Endometrial microvascular endothelial cells (primary cell): ENCODE data around the gene SEMA3C. TPM values are rescaled to one million over a fixed set of nuclear protein-coding genes. Genes with fewer than 3 reads are reported as not detected.

Source experiments
- in situ Hi-C: cut with HindIII; loops from 2 replicates; pipeline ENCODE4 v1.10.0; 2017; ENCODE audit warnings: low sequenced_read_pairs, low pct_unique_long_range_greater_than_20kb; ENCODE audit errors: inconsistent ontology term
- total RNA-seq: library from RNA; depleted of rRNA; stranded (reverse); fragments of >200 nt; gene quantifications from one replicate; pipeline ENCODE4 v1.2.3, GENCODE V29; 2015; ENCODE audit errors: inconsistent ontology term

Gene SEMA3C
- total RNA-seq, 1 donor from 2014 or later: 4.3 TPM

DNA sequence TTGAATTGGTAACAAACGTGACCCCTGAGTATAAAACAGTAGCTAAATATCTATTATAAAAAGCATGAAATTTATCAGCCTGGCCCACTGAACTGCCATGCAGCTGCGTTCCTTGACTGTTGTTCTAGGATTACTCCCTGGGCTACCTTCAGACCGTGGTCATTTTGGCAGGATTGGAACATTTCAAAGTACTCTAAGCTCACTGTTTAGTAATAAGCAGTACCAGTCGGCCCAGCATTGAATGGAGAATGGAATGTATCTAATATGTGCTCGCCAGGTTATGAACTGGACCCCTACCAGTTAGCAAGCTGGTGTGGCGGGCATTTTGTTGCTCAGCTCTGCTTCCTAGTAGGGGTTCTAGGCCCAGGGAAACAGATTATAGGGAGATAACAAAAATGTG is 112.2 kb downstream of the SEMA3C start:
- in situ Hi-C loops: no loop called here

DNA sequence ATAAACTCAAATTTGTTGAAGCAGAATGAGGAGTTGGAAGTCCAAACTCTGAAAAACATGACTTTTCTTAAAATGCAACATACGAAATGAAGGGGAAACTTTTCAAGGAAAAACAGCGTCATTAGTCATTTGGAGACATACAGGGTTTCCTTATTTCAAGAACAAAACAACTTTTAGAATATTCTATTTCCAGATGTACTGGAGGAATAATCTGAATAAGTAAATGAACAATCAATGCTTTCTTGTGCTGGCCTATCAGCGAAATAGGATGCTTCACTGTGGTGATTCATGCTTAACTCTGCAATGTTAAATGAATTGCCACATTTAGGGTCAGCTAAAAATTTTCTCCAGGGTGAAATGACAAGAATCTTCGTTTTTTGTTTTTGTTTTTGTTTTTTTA is 114.3 kb downstream of the SEMA3C start:
- in situ Hi-C loops: no loop called here

DNA sequence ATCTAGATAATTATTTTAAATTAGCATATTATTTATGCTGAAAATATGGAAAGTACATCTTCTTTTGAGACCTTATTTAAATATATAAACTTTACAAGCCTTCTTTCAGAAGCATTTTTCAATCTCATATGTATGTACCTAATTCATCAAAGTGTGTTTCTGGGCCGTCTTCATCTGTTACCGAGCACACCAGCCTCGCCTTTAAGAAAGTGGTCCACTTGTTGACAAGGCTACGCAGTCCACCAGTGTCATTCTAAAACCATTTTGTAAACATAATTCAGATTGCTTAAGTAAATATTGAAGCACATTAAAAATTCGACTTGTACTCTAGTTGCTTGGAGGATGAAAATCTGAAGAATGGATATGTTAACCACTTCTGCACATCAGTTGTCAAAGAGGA is 116.3 kb downstream of the SEMA3C start:
- in situ Hi-C loops: no loop called here

DNA sequence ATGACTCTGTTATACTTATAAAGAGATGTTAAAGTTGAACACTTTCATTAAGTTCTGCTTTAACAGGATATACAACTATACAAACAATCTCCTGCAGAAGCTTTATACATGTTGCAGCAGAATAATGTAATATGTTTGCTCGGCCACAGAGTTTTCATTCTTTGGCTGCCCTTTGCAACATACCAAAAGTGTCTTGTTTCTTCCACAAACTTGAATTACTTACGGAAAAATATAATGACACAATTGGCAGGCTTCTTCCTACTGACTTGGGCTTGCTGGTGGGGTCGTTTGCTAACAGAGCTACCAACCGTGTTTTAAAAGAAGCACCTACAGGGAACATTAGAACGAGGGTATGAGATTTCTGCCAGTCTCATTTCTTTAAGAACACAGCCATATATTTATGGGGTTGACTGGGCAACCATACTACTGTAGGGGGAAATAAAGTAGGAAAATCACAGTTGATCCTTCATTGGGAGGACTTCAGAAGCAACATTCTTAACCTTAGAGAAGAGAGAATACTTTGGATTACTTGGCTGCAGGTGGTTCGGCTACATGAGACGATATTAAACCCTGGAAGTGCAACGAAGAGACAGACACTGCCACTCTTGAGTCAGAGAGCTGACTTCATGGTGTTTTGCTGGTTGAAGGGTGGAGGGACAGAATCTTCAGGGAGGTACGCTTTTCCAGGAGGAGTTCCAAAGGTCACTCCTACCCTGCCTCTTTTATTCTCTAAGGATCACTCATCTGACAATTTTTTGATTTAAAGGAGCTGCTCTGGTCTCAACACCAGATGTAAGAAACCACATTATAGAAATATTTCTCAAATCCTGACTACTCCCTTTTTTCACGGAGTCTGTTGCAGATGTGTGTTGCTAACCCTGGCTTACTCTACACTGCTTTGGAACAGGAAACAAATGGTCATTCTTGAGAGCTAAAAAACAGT is 123.9 kb downstream of the SEMA3C start:
- in situ Hi-C loops: no loop called here

DNA sequence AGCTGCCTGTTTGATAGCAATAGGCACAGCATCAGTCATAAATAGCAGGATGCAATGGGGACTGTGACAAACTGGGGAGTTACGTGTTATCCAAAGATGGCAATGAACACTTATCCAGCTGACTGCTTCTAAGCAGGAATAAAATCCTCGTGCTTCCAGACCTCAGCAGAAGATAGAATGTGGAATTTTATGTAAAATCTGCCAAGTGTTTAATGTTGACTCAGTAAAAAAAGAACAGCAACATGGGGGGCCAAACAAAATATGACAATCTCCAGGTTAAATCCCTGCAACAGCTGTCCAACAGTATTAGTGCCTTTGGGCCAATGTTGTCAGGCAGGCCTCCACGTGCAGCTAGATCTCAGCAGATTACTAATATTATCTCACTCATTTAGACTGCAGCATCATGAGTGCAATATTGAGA is 127.3 kb downstream of the SEMA3C start:
- in situ Hi-C loops: no loop called here

DNA sequence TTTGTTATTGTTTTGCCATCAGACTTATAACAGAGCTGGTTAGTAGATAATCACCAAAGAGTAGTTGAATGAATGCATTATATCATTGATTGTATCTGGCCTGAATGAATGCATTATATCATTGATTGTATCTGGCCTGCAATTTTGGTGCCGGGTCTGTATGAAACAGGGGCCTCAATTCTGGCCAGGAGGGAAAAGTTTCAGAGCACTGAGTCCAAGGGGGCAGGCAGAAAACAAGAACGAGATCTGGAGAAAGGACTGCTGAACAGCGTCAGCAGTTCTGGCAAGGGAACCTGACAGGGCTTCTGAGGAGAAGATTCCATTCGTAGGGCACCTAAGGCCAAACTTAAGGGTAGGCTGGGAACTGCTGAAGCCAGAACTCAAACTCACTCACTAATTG is 128.0 kb downstream of the SEMA3C start:
- in situ Hi-C loops: no loop called here

DNA sequence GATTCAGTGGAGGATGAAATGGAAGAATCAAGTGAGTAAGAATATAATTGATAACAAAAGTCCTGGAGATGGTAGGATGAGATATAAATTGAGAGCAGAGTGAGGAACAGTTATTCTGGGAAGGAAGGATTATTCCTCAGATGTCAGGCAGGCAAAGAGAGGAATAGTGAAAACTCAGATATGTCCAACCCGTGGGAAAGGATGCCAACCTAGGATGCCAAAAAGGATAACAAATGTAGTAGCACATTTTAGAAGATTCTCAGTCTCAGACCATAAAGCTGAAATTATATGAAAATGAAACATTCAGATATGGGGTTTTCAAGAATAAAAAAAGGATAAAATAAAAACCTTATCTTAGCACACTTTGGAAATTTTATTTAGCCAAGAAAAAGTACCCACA is 131.1 kb downstream of the SEMA3C start:
- in situ Hi-C loops: no loop called here

DNA sequence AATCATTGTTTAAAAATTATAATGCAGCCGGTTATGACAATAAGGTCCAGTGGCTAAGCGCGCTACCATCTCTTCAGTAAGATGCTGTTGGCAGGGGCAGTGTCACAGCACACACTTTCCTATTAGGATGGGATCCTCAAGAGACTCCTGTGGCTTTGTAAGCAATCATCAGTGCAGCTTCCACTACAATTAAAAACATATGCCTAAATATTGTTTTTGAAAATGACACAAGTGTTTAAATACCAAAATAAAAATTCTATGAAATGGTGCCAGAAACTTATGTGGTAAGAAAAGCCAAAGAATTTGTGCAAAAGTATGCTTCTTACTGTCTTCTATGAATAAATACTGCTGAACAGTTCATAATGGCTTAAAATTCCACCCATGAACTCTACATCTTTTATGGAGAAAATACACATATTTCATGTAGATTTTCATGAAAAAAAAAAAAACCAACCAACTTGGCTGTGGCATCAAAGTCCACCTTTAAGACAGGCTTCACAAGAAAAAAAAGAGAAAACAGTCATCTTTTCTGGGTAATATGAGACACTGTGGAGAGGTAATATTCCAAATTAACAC is 132.8 kb downstream of the SEMA3C start:
- in situ Hi-C loops: no loop called here

DNA sequence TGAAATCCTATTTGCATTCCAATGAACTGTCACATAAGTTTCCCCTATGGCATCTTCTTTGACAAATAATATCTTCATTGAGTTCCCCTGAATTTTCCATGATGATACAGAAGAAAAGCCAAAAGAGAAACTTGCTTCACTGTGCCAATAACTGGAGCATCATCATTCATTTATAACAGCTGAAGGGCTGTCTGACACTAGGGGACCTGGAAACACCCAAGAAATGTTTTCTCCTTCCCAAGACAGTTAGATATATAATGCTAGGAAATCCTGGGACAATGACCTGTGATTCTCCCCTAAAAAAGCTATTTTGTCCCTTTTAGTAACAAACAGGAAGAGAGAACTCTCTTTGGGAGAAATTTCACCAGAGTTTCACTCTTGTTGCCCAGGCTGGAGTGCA is 133.6 kb downstream of the SEMA3C start:
- in situ Hi-C loops: no loop called here

DNA sequence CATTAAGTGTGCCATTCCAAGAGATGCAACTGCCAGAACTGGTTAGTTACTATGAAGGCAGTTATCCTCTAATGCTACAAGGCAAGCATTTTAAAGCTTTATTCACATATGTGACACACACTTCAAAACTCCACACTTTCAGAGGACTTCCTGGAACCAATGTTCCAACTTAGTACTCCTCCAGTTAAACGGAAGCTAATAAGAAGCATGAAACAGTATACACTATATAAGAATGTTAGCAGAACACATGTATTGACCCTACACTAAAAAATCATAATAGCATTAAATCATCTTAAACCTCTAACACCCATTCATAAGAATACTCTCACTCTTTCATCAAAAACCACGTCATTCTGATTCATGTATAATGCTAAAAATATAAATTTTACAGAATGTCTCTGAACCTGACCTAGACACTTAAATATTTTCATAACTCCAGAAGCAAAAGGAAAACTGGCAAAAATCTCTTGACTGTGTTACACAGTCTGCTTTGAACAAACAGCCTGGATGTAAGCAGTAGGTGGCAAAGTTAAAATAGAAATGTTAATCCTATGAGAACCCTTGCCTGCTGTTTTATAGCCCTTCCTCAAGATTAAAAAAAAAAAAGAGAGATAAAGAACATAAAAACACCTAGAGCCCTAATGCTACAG is 135.0 kb downstream of the SEMA3C start:
- in situ Hi-C loops: no loop called here

DNA sequence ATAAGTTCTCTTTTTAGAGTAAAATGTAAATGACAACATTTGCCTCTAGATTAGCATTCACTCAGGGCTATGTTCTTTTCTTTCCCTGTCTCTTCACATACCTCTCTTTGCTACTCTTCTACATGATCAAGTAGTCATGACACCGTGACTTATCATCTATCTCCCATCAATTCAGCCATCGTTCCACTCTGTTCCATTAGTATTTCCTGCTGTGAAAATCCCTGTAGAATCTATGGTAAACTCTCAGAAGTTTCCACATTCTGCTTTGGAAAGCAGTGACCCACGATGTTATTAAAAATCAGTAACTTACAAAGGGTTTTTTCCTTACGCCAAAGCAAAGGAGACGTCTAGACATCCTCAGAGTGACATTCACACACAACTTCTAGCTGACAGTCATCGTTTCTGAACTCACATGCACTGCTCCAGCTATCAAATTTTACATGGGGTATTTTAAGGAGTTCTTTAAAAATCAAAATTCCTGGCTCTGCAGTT is 135.6 kb downstream of the SEMA3C start:
- in situ Hi-C loops: no loop called here

DNA sequence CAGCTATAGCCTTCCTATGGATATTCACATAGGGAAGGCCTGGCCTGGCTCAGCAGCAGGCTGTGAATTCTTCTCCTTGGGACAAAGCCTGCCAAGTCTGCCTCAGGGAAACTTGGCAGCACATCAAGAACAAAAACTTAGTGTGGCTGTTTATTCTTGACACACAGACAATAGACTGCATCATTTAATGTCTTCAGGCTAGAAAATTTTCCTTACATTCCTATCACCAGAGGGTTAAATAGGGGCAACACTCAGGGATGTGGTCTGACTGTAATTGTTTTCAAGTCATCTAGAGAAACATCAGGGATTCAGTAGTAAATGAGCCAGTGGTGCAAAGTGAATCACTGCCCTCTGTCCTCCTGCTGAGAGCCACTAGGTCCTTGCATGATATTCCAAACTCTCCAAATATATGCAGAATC is 137.3 kb downstream of the SEMA3C start:
- in situ Hi-C loops: no loop called here

DNA sequence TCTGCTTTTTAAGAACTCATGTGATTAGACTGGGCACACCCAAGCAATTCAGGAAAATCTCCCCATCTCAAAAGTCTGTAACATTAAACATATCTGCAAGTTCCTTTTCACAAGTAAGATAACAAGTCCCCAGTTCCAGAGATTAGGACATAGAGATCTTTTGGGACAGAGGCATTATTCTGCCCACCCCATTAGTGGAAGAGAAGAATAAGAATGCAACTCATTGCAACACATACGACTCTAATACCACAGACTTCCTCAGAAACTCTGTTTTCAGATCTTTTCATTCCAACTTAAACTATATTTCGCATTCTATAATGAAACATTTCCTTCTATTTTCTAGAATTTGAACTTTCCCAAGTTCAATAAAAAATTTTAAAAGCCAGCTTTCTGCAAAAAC is 137.7 kb downstream of the SEMA3C start:
- in situ Hi-C loops: no loop called here

DNA sequence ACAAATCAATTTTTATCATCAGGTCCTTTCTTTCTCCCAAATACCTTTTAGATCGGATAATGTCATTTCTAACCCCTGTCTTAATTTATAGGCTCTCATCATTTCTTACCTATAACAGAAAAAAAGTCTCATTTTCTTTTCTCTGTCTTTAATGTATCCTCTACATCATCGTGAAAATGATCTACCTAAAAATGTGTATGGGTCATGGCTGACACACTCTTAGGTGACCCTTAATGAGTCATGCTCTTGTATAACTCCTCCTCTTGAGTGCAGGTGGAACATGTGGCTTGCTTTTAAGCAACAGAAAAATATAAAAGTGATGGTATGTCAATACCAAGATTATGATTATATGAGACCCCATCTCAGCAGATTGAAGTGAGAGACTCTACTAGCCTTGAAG is 139.4 kb downstream of the SEMA3C start:
- in situ Hi-C loops: no loop called here

DNA sequence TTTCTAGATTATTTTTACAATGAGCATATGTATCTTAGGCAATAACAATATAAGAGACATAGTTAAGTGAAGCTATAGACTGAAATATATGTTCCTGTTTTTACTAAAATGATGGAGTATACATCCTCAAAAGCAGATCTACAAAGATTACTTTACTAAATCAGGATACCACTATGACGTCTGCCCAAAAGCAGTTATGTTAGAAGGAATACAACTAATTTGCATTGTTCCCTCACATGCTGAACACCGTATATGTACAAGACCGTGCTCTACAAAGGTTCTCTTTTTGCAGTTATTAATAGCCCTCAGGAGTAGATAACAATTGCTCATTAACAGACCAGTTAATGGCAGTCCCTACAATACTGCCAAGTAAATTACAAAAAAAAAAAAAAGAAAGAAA is 143.0 kb downstream of the SEMA3C start:
- in situ Hi-C loops: no loop called here

DNA sequence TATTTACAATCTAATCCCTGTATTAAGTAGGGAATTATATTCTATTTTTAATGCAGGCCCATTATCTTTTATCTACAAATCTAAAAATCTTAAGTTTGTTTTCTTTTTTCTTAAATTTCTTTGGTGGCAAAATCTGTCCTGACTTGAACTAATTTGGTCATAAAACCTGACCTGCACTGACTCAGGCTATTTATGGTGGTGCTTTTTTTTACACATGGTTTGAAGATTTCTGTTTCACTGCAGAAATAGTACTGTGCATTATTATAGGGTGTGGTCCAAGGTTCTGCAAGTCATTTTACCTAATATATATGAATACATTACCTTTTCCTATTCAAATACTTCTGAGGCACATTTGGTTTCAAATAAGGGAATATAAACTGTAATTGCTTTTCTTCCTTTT is 143.4 kb downstream of the SEMA3C start:
- in situ Hi-C loops: no loop called here

DNA sequence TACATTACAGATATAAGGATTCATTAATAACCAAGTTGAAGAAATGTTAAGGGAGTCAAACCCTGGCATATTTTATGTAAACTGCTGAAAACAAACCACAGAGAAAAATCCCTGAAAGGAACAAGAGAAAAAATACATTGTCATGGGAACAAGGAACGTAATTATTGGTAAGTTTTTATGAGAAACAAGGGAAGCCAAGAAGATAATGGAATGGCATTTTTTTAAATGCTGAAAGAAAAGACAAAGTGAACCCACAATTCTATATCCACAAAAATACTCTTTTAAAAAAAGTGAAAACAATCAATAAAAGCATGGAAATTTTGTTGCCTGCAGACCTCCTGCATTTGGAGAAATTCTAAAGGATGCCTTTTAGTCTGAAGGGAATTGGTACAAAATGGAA is 144.0 kb downstream of the SEMA3C start:
- in situ Hi-C loops: no loop called here

DNA sequence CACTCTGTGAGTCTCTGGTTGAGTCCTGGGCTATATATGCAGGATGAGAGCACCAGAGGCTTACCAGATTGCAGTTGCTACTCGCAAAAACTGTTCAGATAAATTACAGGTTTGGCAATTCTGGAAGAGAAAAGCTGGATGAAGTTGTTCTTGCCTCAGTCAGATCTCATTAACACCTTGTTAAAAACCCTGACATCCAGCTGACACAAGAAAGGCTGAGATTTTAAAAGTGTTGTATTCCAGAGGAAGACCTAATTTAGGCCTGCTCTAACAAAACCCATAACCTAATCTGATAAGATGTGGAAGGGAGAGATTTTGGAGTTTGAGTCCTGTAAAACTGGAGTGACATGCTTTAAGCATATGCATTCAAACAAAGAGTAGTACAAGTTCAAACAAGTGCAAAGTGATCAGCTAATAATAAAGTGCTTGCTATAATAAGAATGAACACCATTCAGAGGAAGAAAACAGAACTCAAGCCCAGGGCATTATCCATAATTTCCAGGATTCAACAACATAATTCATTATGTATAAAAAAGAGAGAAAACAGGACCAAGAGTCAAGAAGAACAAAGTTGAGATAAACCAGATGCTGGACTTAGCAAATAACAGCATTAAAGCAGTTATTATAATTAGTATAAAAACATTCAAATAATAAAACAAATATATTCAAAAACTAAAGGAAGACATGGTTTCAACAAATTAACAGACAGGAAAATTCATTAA is 144.9 kb downstream of the SEMA3C start:
- in situ Hi-C loops: no loop called here

DNA sequence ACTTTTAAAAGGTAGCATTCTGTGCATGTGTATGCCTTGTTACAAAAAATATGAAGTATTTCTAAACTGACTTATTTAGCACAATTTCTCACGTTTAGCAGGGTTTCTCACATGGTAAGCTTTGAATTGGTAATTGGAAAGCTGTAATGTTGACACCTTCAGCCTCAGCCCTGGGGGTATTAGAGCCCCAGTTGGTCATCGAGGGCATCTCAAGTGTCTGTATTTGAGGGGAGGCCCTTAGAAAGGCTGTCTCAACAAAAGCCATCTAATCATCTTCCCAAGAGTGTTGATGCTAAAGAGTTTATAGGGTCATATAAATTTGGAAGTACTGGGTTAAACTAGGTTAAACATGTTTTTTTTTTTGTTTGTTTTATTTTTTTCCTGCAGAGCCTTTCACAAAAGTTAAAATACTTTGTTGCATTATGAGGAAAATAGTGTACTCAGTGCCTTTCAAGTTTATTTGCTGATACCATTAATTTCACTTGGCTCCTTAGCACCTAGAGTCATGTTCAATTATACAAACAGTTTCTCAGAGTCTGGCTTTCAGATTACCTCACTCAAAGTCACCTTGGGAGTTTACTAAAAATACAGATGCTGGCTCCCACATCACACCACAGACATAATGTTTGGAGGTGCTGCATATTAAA is 146.4 kb downstream of the SEMA3C start:
- in situ Hi-C loops: no loop called here
